ENCODE measurements around the gene SPEF1.

SPEF1 gene

GRCh38 chr20:3728876-3729275, 52.4 kb downstream of the SPEF1 start:
- DNase-seq = no peak

- no peak for DNase-seq
Measured at GRCh38 chr20:3728354-3728753, 52.9 kb downstream of the SPEF1 start.

Data from fibroblast of upper back skin (primary cell).